GM10266 (cell line): Measurements from ENCODE around the gene C11orf98.
A peak's percentile ranks its signal among the peaks of the same experiment; 100 is the strongest.

Experiments
- DNase-seq: peaks from one replicate; pipeline ENCODE4 v3.0.0; 2012; ENCODE audit errors: extremely low spot score
- TF ChIP-seq, protein P1 (sequence below): IDR thresholded peaks from 2 replicates; pipeline ENCODE4 v1.5.1; 2012; ENCODE audit warnings: mild to moderate bottlenecking, low read depth; ENCODE audit not compliant: control insufficient read depth, insufficient read depth; ENCODE audit errors: missing control alignments

C11orf98 gene

DNA sequence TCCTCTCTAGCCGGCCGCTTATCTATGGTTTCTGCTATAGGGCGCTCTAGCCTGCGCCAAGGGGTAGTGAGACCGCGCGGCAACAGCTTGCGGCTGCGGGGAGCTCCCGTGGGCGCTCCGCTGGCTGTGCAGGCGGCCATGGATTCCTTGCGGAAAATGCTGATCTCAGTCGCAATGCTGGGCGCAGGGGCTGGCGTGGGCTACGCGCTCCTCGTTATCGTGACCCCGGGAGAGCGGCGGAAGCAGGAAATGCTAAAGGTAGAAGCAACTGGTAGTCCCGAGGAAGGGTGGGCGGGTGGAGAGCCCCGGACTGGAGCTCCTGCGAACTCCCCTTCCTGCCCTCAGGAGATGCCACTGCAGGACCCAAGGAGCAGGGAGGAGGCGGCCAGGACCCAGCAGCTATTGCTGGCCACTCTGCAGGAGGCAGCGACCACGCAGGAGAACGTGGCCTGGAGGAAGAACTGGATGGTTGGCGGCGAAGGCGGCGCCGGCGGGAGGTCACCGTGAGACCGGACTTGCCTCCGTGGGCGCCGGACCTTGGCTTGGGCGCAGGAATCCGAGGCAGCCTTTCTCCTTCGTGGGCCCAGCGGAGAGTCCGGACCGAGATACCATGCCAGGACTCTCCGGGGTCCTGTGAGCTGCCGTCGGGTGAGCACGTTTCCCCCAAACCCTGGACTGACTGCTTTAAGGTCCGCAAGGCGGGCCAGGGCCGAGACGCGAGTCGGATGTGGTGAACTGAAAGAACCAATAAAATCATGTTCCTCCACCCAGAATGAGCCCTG, 6.8 kb upstream of the C11orf98 start, which contains the start of the genes LBHD1 and UQCC3:
LBHD1 (minus strand) TSS at position 660 of the 782 bp plus-strand sequence. CDS start 2,236 bp downstream, outside the sequence.
UQCC3 (plus strand) TSS at position 66 of the 782 bp plus-strand sequence; CDS start at position 139, 73 bp downstream.
- TF ChIP-seq, protein P1, sequence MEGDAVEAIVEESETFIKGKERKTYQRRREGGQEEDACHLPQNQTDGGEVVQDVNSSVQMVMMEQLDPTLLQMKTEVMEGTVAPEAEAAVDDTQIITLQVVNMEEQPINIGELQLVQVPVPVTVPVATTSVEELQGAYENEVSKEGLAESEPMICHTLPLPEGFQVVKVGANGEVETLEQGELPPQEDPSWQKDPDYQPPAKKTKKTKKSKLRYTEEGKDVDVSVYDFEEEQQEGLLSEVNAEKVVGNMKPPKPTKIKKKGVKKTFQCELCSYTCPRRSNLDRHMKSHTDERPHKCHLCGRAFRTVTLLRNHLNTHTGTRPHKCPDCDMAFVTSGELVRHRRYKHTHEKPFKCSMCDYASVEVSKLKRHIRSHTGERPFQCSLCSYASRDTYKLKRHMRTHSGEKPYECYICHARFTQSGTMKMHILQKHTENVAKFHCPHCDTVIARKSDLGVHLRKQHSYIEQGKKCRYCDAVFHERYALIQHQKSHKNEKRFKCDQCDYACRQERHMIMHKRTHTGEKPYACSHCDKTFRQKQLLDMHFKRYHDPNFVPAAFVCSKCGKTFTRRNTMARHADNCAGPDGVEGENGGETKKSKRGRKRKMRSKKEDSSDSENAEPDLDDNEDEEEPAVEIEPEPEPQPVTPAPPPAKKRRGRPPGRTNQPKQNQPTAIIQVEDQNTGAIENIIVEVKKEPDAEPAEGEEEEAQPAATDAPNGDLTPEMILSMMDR, result no peak
- DNase-seq, result peak; percentile 84

DNA sequence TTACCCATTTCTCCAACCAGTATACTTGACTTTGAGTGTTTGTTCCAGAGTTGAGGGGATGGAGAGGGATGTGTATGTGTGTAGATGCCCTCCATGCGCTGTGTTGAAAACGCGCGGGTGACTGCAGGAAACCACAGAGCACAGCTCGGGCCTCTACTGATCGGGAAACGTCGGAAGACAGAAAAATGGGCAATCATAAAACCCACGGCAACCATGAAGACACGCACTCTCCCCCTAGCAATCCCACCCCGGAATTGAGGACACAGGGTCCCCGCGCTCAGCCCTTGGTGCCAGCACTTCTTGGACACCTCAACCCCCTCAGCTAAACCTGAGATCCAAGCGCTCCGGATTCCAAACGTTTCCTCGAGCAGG, 6.2 kb upstream of the C11orf98 start:
- TF ChIP-seq, protein P1, result no peak
- DNase-seq, result no peak

DNA sequence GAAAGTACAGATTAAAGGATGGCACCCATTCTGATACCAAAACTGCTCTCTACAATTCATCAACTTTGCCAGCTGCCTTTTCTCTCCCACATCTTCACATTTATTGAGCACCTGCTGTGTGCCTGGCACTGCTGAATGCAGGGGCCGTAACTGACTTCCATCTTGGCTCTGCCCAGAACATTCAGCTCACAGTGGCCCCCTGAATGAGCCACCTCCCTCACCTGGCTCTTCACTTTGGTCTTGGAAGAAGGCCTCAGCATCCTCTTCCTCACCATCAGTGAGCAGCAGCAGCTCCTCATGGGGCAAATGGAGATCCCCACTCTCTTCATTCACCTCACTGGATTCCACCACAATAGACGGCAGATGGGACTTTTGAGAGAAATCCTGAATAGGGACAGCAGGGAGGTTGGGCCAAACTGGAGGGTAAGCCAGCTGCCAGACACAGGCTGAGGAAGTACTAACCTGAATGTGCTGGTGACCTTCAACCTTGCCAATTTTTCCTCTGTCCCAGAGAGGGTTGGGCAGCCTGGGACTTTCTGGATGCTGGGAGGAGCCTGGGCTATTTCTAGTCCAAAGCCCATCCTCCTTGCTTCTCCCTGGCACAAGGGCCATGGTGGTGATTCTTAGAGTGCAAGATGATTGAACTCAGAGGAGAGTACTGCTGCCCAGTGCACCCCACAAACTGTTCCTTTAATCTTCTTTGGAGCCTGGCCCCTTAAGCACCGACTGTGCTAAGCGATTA, 4.6 kb upstream of the C11orf98 start:
- TF ChIP-seq, protein P1, result no peak
- no peak for DNase-seq

DNA sequence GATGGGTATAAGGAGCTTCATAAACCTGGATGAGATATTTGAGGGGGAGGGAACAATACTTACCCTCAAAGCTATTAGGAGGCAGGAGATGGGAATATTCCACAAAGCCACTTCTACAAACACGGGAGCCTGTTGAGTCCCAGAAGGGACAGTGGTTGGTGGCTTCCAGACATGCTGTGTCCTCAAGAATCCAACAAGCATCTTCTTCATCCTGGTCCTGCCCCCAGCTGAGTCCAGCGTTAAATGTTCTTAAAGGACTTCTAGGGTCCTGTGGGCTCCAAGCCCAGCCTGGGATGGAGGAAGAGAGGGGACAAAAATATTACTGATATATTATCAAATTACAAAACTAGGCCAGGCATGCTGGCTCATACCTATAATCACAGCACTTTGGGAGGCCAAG, 2.5 kb upstream of the C11orf98 start:
- DNase-seq, result no peak
- TF ChIP-seq, protein P1, result no peak

DNA sequence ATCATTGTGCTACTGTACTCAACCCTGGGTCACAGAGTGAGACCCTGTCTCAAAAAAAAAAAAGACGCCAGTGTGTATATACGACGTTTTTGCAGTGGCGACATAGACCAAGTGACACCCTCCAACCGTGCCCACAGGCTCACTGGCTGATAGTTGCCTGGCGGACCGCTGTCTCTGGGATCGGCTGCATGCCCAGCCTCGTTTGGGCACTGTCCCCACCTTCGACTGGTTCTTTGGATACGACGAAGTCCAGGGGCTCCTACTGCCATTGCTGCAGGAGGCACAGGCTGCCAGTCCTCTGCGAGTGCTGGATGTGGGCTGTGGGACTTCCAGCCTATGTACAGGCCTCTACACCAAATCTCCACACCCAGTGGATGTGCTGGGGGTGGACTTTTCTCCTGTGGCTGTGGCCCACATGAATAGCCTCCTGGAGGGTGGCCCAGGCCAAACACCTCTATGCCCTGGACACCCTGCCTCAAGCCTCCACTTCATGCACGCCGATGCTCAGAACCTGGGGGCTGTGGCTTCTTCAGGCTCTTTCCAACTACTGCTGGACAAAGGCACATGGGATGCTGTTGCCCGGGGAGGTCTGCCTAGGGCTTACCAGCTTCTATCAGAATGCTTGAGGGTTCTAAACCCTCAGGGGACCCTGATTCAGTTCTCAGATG, 1.4 kb upstream of the C11orf98 start:
- TF ChIP-seq, protein P1, result no peak
- no peak for DNase-seq

DNA sequence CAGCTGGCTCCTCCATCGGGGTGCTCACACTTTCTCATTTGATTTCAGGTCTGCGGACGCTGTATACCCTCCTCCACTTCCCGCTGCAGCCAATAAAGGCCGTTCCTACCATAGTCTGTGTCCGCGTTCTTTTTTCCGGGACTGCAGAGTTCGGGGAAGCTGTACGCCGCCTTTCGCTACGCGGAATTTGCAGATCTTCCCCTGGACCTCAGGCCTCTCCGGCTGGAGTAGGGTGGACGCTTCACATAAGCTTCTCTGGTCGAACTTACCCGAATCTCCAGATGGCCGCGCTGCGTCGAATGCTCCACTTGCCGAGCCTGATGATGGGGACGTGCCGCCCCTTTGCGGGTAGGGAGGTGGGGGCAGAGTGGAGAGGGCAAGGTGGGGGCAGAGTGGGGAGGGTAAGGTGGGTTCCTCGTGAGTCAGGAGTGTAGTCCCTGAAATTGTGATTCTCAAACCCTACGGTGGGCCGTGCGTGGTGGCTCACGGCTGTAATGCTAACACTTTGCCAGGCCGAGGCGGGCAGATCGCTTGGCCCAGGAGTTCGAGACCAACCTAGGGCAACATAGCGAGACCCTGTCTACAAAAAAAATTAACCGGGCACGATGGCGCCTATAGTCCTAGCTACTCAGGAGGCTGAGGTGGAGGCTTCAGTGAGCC, 719 bp upstream of the C11orf98 start:
- no peak for DNase-seq
- TF ChIP-seq, protein P1, result no peak
